Osteocyte (in vitro differentiated cells): ENCODE results near the gene NT5DC2. TPM values are rescaled to one million over a fixed set of nuclear protein-coding genes. Genes with fewer than 3 reads are reported as not detected.

ENCODE experiments used
- DNase-seq: peaks from one replicate; pipeline ENCODE4 v3.0.0; 2021; ENCODE audit warnings: mixed read lengths; ENCODE audit not compliant: unreplicated experiment; ENCODE audit errors: extremely low spot score
- H3K27ac Mint-ChIP-seq: one replicate; pipeline ENCODE4 v1.8.0; 2021; ENCODE audit warnings: mild to moderate bottlenecking, mixed read lengths; ENCODE audit not compliant: unreplicated experiment
- H3K27me3 Mint-ChIP-seq: one replicate; pipeline ENCODE4 v1.8.0; 2021; ENCODE audit warnings: mixed read lengths; ENCODE audit not compliant: unreplicated experiment
- H3K36me3 Mint-ChIP-seq: one replicate; pipeline ENCODE4 v1.8.0; 2021; ENCODE audit warnings: mixed read lengths; ENCODE audit not compliant: unreplicated experiment
- H3K4me1 Mint-ChIP-seq: one replicate; pipeline ENCODE4 v1.8.0; 2021; ENCODE audit warnings: mixed read lengths; ENCODE audit not compliant: unreplicated experiment
- H3K4me3 Mint-ChIP-seq: one replicate; pipeline ENCODE4 v1.8.0; 2021; ENCODE audit warnings: mild to moderate bottlenecking, moderate library complexity, mixed read lengths; ENCODE audit not compliant: unreplicated experiment
- H3K9me3 Mint-ChIP-seq: one replicate; pipeline ENCODE4 v1.8.0; 2021; ENCODE audit warnings: mixed read lengths; ENCODE audit not compliant: unreplicated experiment
- total RNA-seq: library from RNA; stranded (reverse); gene quantifications from 2 replicates; pipeline ENCODE4 v1.2.1, GENCODE V29; 2021
- TF ChIP-seq, protein P1 (sequence below): fragments of 200-600 bp; sonication (generic); IDR thresholded peaks from 2 replicates; pipeline ENCODE4 v1.5.0; 2021; ENCODE audit warnings: antibody characterized with exemption, mild to moderate bottlenecking, moderate library complexity

NT5DC2 gene
- total RNA-seq, 1 donor from 2014 or later: 178 TPM

DNA sequence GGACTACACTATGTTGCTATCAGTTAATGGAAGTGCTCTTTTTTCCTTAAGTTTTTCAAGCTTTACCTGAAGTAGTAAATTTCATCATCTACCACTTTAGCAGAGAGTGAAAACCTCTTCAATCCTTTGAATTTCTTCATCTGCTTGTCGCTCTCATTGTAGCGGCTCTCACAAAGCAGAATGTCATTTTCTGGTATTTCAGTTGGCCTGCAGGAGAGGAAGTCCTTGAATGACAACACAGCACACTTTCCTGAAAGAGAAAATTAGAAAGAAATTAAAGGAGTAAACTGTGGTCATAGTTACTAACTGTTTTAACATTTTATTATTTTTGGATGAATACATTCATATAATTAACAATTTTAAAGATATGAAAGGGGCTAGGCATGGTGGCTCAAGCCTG is 30.3 kb upstream of the NT5DC2 start:
- H3K4me1 Mint-ChIP-seq: no peaks in the 10 kb centered on the region
- no peaks in the 10 kb centered on the region for H3K27me3 Mint-ChIP-seq
- peaks cover 46% of the 10 kb centered on the region for H3K36me3 Mint-ChIP-seq
- no peak overlapping the region for H3K4me3 Mint-ChIP-seq
- no peak for DNase-seq
- H3K9me3 Mint-ChIP-seq: no peaks in the 10 kb centered on the region
- H3K27ac Mint-ChIP-seq: no peak overlapping the region
- TF ChIP-seq, protein P1, sequence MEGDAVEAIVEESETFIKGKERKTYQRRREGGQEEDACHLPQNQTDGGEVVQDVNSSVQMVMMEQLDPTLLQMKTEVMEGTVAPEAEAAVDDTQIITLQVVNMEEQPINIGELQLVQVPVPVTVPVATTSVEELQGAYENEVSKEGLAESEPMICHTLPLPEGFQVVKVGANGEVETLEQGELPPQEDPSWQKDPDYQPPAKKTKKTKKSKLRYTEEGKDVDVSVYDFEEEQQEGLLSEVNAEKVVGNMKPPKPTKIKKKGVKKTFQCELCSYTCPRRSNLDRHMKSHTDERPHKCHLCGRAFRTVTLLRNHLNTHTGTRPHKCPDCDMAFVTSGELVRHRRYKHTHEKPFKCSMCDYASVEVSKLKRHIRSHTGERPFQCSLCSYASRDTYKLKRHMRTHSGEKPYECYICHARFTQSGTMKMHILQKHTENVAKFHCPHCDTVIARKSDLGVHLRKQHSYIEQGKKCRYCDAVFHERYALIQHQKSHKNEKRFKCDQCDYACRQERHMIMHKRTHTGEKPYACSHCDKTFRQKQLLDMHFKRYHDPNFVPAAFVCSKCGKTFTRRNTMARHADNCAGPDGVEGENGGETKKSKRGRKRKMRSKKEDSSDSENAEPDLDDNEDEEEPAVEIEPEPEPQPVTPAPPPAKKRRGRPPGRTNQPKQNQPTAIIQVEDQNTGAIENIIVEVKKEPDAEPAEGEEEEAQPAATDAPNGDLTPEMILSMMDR: no peak

DNA sequence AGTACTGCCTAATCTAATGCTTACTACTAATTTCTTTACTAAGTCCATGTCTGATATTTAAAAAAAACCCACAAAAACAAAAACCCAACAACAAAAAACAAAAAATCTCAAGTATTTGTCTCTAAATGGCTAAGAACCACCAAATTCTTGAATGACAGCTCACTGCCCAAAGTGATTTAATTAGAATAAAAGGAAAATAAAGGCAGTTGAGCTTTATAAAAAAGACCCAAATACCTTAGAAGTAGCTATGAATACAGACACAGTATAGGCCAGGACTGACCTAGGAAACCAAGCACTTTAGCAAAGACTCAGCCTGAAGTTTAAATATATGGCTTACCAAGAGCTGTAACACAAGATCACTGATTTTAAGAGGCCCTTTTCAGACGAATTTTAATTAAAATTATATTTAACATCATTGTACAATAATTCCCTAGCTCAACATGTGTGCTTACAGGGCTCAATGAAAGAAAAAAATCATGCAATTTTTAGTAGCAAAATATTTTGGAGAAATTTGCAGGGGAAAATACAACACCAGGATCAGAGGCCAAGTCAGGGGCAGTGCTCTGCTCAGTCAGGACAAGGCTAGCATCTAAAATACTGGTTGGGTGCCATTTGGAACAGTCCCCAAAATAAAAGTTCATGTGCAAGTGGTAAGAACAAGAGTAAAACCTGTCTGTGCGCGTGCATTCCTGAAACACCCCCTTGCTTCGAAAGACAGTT is 27.5 kb upstream of the NT5DC2 start:
- DNase-seq: no peak
- TF ChIP-seq, protein P1: no peak
- Mint-ChIP-seq H3K27ac (no peak overlapping the region), H3K27me3 (no peaks in the 10 kb centered on the region), H3K4me3 (no peak overlapping the region), H3K4me1 (peaks cover 1% of the 10 kb centered on the region), H3K36me3 (peaks cover 53% of the 10 kb centered on the region), H3K9me3 (no peaks in the 10 kb centered on the region)

- Mint-ChIP-seq H3K36me3 (peaks cover 50% of the 10 kb centered on the region), H3K27me3 (no peaks in the 10 kb centered on the region), H3K9me3 (no peaks in the 10 kb centered on the region), H3K4me1 (peaks cover 14% of the 10 kb centered on the region), H3K4me3 (no peak overlapping the region), H3K27ac (no peak overlapping the region)
- no peak for DNase-seq
- TF ChIP-seq, protein P1: no peak
Measured at GRCh38 chr3:52558436-52558835, 24.8 kb upstream of the NT5DC2 start.

GRCh38 chr3:52557011-52557960 is 23.6 kb upstream of the NT5DC2 start:
- Mint-ChIP-seq H3K36me3 (peaks cover 46% of the 10 kb centered on the region), H3K27me3 (no peaks in the 10 kb centered on the region), H3K4me3 (no peak overlapping the region), H3K9me3 (no peaks in the 10 kb centered on the region), H3K27ac (no peak overlapping the region), H3K4me1 (peaks cover 14% of the 10 kb centered on the region)
- DNase-seq: no peak
- TF ChIP-seq, protein P1: no peak

GRCh38 chr3:52555056-52555455 is 21.4 kb upstream of the NT5DC2 start:
- no peak for DNase-seq
- TF ChIP-seq, protein P1: no peak
- Mint-ChIP-seq H3K9me3 (no peaks in the 10 kb centered on the region), H3K4me3 (no peak overlapping the region), H3K4me1 (peaks cover 14% of the 10 kb centered on the region), H3K36me3 (peaks cover 44% of the 10 kb centered on the region), H3K27me3 (no peaks in the 10 kb centered on the region), H3K27ac (peak overlapping the region; percentile 31)
